SK-MEL-5 (cell line): Measurements from ENCODE around the gene RPL3. TPM values are rescaled to one million over a fixed set of nuclear protein-coding genes. Genes with fewer than 3 reads are reported as not detected.
A peak's percentile ranks its signal among the peaks of the same experiment; 100 is the strongest.
"Not testable (repeated sequence)": the region's sequence is repeated elsewhere in the genome, so short reads cannot be mapped to it uniquely, and the experiment has no call there.

Experiments
- DNase-seq: peaks from one replicate; pipeline ENCODE4 v3.0.0-alpha.2; 2016; ENCODE audit warnings: low read depth, low spot score
- in situ Hi-C: cut with HindIII; loops from 2 replicates; pipeline ENCODE4 v1.10.0; 2016; ENCODE audit warnings: low sequenced_read_pairs, high pct_unique_total_duplicates, low pct_unique_long_range_greater_than_20kb
- total RNA-seq: library from RNA; depleted of rRNA; stranded (reverse); fragments of >200 nt; shearing (Covaris generic); gene quantifications from 2 replicates; pipeline ENCODE4 v1.2.3, GENCODE V29; 2014

Gene RPL3
- total RNA-seq, 1 experiment from 2014 or later, result 3,465 TPM

GRCh38 chr22:39330553-39330952 lies 11.1 kb upstream of the RPL3 start:
- in situ Hi-C loops, DNase-seq: not testable (repeated sequence)

DNA sequence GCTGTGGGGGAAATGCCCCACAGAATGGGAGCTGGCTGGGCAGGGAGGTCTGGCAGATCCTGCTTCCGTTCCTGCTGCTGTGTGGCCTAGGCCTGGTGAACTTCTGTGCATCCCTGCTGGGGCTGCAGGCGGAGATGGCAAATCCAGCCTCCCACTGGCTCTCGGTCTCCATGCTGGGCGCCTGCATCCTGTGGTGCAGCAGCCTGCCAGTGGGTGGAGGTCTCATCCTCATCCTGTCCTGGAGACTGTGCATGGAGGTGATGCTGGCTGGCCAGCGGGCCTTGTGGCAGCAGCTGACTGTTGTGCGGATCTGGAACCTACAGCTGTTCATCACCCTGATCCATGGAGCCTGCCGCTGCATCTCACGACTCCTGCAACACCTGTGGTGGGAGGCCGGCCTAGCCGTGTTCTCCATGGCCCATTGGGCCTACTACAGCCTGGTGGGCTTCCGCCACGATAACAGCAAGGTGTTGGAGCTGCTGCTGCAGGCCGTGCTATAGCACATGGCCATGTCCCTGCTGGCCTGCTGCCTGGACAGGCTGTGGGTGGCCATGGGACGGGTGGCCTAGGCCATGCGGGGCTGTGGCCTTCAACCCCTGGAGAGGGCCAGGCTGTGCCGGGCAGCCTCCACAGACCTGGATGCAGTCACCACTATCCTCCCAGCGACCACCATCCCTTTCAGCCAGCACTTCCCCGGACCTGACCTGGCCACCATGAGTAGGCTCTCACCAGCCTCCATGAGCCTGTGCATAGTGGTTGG lies 8.8 kb upstream of the RPL3 start:
- no peak for DNase-seq
- in situ Hi-C loops, result no loop called here

- DNase-seq, result no peak
- in situ Hi-C loops, result no loop called here
Measured at GRCh38 chr22:39325392-39325932, 6.0 kb upstream of the RPL3 start.

DNA sequence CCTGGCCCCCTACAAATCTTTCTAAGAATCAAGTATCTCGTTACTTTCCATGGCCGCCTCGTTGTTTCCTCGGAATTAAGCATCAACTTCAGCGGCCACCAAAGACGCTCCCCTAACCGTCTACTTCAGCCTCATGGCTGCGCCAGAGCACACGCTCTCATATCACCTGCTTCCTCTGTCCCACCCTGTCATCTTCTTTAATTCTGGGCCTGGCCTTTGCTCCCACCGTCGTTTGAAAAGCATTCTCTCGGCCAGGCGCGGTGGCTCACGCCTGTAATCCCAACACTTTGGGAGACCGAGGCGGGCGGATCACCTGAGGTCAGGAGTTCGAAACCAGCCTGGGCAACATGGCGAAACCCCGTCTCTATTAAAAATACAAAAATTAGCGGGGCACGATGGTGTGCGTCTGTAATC lies 1.2 kb upstream of the RPL3 start:
- DNase-seq, in situ Hi-C loops: not testable (repeated sequence)

- in situ Hi-C loops, result no loop called here
- no peak for DNase-seq
Measured at GRCh38 chr22:39318507-39319283, 728 bp downstream of the RPL3 start.

DNA sequence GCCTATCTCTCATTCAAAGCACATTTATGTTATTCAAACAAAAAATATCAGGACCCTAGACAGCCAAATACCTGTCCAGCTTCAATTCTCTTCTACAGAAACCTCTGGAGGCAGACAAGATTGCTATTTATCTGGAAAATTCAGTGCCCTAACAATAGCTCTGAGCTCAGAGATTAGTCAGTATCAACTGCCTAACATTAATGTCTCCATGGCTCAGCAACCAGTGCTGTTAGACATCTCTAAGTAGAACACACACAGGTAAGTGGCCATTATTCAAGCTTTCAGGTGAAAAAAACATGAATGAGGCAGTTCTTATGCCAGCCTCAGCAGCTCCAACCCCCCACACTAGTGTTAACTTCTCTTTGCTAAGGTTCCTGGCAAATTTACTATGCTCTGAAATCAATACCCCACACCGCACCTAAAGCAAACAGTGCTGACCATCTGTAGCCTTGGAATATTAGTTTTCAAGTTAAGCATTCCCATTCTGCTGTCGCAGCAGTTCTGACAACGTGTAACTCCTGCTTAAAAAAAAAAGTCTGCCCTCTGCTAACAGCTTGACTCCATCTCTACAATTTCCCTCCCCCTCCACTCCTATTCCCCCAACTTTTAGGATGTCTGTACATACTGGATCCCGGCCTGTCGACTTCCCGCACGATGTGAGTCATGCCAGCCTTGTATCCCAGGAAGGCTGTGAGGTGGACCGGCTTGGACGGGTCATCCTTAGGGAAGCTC lies 1.5 kb downstream of the RPL3 start:
- in situ Hi-C loops, result no loop called here
- no peak for DNase-seq

GRCh38 chr22:39317084-39317774 lies 2.2 kb downstream of the RPL3 start:
- DNase-seq, result no peak
- in situ Hi-C loops, result no loop called here

- DNase-seq, result peak; percentile 92
- in situ Hi-C loops, result no loop called here
Measured at GRCh38 chr22:39316440-39317083, 2.9 kb downstream of the RPL3 start.

DNA sequence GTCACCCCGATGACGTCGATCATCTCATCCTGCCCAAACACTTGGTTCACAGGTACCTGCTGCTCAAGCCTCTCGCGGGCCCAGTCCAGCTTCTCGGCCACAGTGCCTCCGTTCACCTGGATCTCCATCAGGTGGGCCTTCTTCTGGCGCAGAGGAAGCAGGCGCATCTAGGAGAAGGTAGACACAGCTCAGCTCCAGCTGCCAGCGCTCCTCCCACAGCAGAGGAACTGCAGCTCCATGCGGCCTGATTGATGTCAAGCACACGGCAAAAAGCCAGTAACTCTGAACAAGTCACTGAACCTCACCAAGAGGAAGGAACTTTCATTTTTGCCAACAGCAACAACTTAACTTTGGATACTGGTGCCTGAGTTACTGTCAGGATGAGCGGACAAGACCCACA lies 4.0 kb downstream of the RPL3 start:
- in situ Hi-C loops, result no loop called here
- no peak for DNase-seq

DNA sequence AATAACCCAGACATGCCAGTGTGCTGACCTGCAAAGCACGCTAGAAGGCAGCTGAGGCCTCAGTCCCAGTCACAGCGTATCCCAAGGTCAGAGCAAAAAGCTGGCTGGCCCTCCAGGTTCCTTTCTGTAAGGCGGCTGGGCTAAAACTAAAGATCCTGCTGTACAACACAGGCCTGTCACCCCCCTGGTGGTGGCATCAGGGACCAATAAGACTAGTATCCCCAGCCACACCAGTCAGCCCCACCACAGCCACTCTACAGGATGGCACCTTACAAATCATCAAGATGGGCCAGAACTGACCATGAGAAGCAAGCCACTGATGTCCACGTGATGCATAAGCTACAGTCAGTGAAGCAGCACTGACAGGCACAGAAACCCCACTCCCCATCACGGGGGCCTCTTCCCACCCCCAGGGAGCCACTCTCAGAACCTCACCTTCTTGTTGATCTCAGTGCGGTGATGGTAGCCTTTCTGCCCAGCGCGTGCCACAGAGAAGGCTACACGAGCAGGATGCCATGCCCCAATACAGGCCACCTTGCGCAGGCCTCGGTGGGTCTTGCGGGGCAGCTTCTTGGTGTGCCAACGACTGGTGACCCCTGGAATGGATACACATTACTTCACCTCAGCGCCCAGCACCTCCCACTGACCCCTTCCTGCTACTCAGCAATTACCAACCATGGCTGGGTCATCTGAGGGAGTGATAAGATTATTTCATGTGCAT lies 5.0 kb downstream of the RPL3 start:
- DNase-seq, result no peak
- in situ Hi-C loops, result no loop called here

DNA sequence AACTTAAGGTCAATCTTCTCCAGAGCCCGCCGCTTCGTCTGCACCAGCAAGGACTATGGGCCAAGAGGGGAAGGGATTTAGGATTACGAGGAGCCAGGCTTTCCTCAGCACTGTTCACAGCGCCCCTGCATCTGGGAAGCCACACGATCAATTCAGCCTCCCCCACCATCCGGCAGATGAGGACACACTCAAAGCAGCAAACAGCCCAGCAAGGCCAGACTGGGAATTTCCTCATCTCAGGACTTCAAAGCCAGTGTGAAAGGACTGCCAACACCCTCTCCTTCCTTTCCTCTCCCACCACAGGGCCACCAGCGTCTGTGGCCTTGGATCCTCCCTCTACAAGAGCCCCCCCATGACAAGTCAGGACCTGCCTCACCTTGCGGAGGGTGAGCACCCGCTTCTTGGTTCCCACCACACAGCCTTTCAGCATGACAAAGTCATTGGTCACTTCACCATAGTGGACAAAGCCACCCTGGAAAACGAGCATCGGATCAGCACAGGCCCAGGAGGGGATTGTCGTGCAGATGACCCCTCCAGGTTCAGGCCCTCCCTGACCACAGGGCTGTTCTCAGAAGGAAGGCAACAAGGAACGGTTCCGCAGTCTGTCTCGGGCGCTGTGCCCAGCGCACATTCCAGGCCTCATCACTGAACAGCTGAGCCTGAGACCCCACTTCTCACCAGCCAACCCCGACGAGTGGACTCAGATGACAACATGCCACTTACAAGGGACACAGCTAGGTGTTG lies 6.0 kb downstream of the RPL3 start:
- no peak for DNase-seq
- in situ Hi-C loops, result no loop called here

- no peak for DNase-seq
- in situ Hi-C loops, result no loop called here
Measured at GRCh38 chr22:39312410-39312809, 7.0 kb downstream of the RPL3 start.

DNA sequence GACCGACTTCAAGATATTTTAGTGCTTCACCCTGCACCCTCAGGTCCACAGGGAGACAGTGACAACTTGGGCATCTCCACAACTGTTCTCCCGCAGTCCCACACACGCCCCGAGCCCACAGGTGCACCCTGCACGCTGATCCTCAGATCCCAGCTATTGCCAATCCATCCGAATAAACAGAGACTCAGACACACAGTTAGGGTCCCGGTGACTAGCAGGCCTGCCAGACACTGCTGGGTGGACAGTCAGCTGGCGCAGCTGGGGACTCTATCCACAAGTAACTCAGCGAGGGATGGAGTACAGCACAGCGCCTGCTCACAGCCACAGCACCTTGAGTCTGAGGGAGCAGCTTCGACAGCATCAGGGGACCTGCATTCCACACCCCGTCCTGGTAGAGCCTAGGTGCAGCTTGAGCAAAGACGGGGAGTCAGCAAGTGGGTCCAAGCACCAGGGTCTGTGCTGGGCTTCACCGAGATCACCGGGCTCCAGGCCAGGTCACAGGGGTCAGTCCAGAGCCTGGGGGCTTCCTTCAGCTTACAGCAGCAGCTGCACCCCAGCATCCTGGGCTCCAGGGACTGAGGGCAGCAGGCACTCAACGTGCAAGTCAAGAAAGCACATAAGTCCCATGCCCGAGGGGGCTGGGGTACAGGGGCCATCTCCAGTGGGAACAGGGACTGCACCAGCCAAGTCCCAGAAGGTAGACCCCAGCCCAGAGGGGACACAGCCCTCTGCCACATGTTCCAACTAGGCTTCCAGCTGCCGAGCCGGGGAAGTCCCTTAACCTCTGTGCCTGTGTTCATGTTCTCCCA lies 7.6 kb downstream of the RPL3 start:
- peak; percentile 39 for DNase-seq
- in situ Hi-C loops, result no loop called here

DNA sequence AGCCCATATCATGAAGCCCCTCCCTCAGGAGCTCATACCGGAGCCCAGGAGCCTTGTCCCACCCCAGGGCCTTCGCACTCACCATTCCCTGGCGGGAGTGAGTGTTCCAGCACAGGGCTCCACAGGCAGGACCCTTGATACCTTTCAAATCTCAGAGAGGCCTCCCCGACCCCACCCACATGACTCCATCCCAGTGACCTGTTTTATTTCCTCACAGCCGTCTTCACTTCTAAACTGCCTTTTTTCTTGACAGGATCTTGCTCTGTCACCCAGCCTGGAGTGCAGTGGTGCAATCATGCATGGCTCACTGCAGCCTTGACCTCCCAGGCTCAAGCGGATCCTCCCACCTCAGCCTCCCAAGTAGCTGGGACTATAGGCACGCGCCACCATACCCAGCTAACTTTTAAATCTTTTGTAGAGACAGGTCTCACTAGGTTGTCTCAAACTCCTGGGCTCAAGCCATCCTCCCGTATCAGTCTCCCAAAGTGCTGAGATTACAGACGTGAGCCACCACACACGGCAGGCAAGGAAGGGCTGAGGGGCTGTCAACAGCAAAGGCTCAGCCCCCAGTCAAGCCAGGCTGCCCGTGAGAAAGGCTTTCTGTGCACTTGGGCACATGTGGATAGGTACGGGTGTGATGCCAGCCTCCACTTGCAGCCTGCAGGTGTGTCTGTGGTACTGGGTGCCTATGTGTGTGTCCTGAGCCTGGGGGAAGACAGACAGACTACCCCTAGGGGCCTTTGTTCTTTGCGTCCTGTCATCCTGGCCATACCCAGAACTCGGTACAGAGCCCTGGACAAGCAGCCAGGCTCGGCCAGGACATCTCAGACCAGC lies 9.3 kb downstream of the RPL3 start:
- in situ Hi-C loops, result no loop called here
- DNase-seq, result no peak
